ENCODE measurements around the gene PIGN.

PIGN gene

DNA sequence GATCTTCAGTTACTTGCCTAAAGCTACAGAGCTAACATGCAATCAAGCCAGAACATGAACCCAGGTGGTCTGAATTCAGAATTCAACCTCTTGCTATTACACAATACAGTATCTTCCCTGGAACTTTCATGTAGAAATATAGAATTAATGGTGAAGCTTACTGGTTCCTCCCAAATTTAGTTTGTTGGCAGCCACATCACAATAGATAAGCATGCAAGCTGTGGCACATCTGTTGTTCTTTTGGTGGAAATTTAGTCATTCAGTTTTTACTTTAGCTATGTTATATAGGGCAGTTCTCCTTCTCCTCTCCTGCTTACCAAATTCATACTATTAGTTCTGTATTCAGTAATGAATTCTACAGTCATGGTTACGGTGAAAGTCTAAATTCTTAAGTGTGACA, 193.0 kb downstream of the PIGN start:
- no peak for DNase-seq

DNA sequence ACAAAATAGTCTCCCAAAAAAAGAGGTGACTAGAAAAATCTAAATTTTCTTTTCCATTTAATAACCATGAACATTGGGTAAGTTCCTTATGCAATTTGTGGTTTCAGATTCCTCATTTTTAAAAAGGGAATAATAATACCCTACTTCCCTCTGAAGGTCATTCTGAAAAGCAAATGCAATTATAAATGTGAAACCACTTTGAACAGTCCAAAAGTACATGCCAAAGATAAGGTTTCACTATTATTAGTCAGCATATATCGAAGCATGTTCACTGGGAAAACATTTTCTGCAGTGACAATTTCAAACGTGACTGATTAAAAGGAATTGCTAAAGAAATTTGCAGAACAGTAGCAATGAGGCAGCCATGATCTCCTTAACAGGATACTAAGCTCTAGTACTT, 193.9 kb downstream of the PIGN start:
- DNase-seq = no peak

DNA sequence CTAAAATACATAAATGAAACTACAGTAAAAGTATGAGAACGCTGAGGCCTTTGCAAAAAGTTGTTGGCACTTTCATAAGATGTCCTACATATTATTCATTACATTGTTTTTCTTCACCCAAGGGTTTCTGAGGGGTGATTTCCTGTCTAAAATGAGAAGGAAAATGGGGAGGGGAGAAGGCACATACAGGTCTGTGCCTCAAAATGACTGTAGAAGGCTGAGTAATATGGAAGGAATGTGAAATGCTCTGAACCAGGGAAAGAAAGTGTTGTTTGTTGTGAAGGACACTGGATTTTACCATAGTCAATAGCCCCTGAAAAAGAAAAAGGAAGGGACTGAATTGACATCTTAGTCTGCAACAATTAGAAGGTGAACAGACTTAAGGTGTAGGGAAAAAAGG, 194.6 kb downstream of the PIGN start:
- DNase-seq = no peak

DNA sequence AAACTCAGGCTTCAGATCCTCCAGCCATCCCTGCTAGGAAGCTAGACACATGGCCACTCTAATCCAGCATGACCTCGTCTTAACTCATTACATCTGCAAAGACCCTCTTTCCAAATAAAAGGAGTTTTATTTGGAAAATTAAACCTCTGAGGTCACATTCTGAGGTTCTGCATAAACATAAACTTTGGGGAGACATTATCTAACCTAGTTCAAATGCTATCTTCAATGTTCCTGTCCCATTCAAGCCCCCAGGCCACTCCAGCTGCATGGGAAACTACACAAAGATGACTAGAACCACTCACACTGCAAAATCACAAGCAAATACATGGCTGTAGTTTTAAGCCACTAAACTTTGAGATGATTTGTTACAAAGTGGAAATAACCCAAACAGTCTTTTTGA, 195.0 kb downstream of the PIGN start:
- no peak for DNase-seq

DNA sequence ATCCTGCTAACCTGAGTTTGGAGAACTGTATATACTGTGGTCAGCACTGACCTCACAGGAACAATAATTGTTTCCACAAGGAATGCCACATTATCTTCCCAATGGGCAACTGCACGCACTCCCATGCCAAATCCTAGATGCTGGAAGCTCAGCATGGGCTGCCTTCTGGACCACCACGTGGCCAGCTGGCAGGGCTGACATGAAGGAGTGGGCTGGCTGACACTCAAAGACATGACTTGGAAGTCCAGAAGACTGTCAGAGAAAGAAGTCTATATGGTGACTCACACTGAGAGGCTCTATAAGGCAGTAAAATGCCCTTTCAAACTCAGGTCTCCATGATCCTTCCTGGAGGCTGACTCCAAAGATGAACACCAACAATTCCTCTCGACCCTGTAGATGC, 195.7 kb downstream of the PIGN start:
- no peak for DNase-seq

Data from CD4-positive, alpha-beta T cell treated with Interleukin-6 for 4 hours (primary cell).